Heart left ventricle (tissue), 16 donors: Measurements from ENCODE around the gene LRGUK. TPM values are rescaled to one million over a fixed set of nuclear protein-coding genes. Genes with fewer than 3 reads are reported as not detected.

Source experiments
- ATAC-seq, 4 donors: fragments of 200-7000 bp; cut with Tn5 transposase; one replicate each; pipeline ENCODE4 v1.9.1; 2020 to 2022; ENCODE audit warnings: moderate library complexity in 4 of 4, mild to moderate bottlenecking in 3 of 4, moderate number of reproducible peaks in 1 of 4
- DNase-seq, 5 donors: peaks; one replicate each; pipeline ENCODE4 v3.0.0-alpha.2; 2020
- H3K27ac ChIP-seq, 12 donors: fragments of 200-600 bp; sonication (generic) in 4 of 12; one replicate each; pipeline versions ENCODE4 v1.5.0 to v1.8.0; 2016 to 2022; ENCODE audit warnings: mild to moderate bottlenecking in 2 of 12
- H3K27me3 ChIP-seq, 9 donors: fragments of 200-600 bp; sonication (generic) in 2 of 9; one replicate each; pipeline versions ENCODE4 v1.5.1 to v1.8.0; 2016 to 2022; ENCODE audit warnings: mild to moderate bottlenecking in 3 of 9
- H3K36me3 ChIP-seq, 9 donors: fragments of 200-600 bp; sonication (generic) in 2 of 9; one replicate each; pipeline versions ENCODE4 v1.5.0 to v1.8.0; 2018 to 2022; ENCODE audit warnings: mild to moderate bottlenecking in 2 of 9
- H3K4me1 ChIP-seq, 12 donors: fragments of 200-600 bp; sonication (generic) in 4 of 12; one replicate each; pipeline versions ENCODE4 v1.5.0 to v1.8.0; 2016 to 2022; ENCODE audit warnings: mild to moderate bottlenecking in 3 of 12
- H3K4me3 ChIP-seq, 12 donors: fragments of 200-600 bp; sonication (generic) in 4 of 12; one replicate each; pipeline versions ENCODE4 v1.5.0 to v1.8.0; 2017 to 2022; ENCODE audit warnings: mild to moderate bottlenecking in 9 of 12, moderate library complexity in 4 of 12
- H3K9me3 ChIP-seq, 12 donors: fragments of 200-600 bp; sonication (generic) in 4 of 12; one replicate each; pipeline versions ENCODE4 v1.5.0 to v1.8.0; 2016 to 2022; ENCODE audit warnings: mild to moderate bottlenecking in 1 of 12
- POLR2A ChIP-seq, 2 donors: fragments of 450-650 bp; IDR thresholded peaks; one replicate each; pipeline ENCODE4 v1.6.1; 2017; ENCODE audit warnings: antibody characterized with exemption in 2 of 2, mild to moderate bottlenecking in 2 of 2, moderate library complexity in 2 of 2
- WGBS, 4 donors: extraction: QIAGEN DNeasy Blood & Tissue Kit in 2 of 4; methylation state at CpG; one replicate each; pipeline versions ENCODE4 v1.1.5 to v1.1.7; 2013 to 2018; 5-methylcytosine and 5-hydroxymethylcytosine counted together
- intact Hi-C, 10 donors: fragments of 100-400 bp; cut with DNase I; formaldehyde crosslinking; loops; one replicate each; pipeline versions ENCODE4 v1.11.1 to v1.14.2; 2022
- polyA plus RNA-seq, 2 donors: library from polyadenylated mRNA; stranded (reverse); fragments of 200-250 nt; gene quantifications; one replicate each; pipeline ENCODE4 v1.2.3, GENCODE V29; 2013
- total RNA-seq, 9 donors: library from RNA; depleted of rRNA in 2 of 9; stranded (reverse); fragments of >200 nt in 2 of 9; fragmentation: NEBNext Ultra II Directional in 3 of 9; extraction: Animal tissue kit (Norgen Biotek cat#: 25700) in 3 of 9; gene quantifications; one replicate each; pipeline versions ENCODE4 v1.1.0 to v1.2.4, GENCODE V29; 2016 to 2023
- TF ChIP-seq, protein P1 (sequence below), 12 donors: fragments of 200-600 bp; sonication (generic) in 4 of 12; IDR thresholded peaks; one replicate each; pipeline versions ENCODE4 v1.5.0 to v1.8.0; 2018 to 2022; ENCODE audit warnings: antibody characterized with exemption in 12 of 12, mild to moderate bottlenecking in 5 of 12
- donor health status: ischemic (EF 13 %, LVEDD 7.1; RV severe dilation, severe dysfunction).
- donor health status: healthy with polysubstance abuse.
- donor health status: DM: no; HTN: yes; CAD: no.
- donor health status: DM: no; HTN: no; CAD: no.
- donor health status: ischemic (EF 25% LVEDD 6.9; RV normal size, moderate dysfunction).
- donor health status: ischemic (EF 25% LVEDD 5.7; RV mildly dilated, moderate dysfunction).
- donor health status: healthy.
- donor health status: DM: yes; HTN: yes; CAD: no.
- donor health status: ischemic (EF 35%, LVEDD 5.7; RV mildly dilated, moderate dysfunction).
- donor health status: nonischemic (EF 11% LVEDD 7.7; RV severe dilation, severe dysfunction).
- donor health status: DM: yes; HTN: yes; CAD: no.
- donor health status: PGD.
- donor health status: ischemic (EF 29% LVEDD 5.4; RV normal size, mild dysfunction).
- donor health status: nonischemic (EF 23%, LVEDD 6.1; RV moderate dilation, normal function).

The LRGUK gene
- total and polyA plus RNA-seq, 11 donors = 0.03 to 0.51 (median 0.22) TPM; not detected in 3

DNA sequence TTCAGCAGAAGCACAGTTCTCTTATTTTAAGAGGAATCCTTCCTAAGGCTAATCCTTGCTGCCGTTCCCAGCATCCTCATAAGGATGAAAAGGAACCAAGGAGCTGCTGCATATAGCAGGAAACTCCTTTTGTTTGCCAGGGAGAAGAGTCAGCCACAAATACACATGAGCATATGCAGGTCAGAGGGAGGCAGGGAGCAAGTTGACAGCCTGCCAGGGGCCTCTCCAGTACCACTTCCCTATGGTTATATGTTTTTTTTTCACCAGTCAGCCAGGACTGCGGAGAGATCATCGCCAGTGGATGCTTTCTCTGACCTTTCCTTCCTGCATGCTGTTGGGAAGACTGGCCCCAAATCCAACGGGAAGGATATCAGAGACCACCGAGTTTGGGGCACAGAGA, 149.8 kb downstream of the LRGUK start:
- no peak for TF ChIP-seq POLR2A (IDR thresholded peaks at IDR 0.05)
- TF ChIP-seq, protein P1, sequence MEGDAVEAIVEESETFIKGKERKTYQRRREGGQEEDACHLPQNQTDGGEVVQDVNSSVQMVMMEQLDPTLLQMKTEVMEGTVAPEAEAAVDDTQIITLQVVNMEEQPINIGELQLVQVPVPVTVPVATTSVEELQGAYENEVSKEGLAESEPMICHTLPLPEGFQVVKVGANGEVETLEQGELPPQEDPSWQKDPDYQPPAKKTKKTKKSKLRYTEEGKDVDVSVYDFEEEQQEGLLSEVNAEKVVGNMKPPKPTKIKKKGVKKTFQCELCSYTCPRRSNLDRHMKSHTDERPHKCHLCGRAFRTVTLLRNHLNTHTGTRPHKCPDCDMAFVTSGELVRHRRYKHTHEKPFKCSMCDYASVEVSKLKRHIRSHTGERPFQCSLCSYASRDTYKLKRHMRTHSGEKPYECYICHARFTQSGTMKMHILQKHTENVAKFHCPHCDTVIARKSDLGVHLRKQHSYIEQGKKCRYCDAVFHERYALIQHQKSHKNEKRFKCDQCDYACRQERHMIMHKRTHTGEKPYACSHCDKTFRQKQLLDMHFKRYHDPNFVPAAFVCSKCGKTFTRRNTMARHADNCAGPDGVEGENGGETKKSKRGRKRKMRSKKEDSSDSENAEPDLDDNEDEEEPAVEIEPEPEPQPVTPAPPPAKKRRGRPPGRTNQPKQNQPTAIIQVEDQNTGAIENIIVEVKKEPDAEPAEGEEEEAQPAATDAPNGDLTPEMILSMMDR (IDR thresholded peaks at IDR 0.05) = no peak
- Histone ChIP-seq H3K27ac (no peak overlapping the region), H3K4me1 (no peaks in the 10 kb centered on the region), H3K27me3 (peaks cover 0 to 11% (median 2%) of the 10 kb centered on the region in 9 donors), H3K4me3 (no peak overlapping the region), H3K9me3 (no peaks in the 10 kb centered on the region), H3K36me3 (no peaks in the 10 kb centered on the region)
- WGBS, 4 donors = 34 to 52% (median 40%) methylated on average over 5 of the region's 5 CpGs
- ATAC-seq (no peak), DNase-seq (no peak)
- intact Hi-C loops = no loop called here

DNA sequence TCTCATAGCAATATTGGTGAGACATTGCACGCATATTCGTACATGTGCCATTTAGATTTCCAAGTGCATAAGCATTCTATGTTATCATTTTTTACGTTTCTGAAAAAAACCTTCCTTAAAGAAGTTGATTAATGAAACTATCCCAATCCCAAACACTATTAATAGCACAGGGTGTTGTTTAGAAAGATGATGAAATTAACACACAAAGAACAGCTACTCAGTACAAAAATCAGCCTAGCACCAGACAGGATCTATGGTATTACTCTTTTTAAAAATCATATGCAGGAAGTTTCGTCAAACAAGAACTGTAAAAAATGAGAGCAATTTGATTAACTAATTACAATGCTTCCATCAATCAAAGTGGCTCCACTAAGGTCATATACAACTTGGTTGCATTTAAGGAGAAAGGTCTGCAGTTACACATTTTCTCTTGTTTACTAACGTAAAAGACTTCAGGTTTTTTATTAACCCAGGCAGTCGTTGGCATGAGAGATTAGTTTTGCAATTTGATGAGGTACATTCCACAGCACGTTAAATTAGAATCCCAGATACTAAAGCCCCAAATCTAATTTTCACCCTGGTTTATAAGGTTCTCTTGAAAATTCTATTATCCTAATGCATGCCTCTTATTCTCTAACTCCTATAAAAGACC, 151.5 kb downstream of the LRGUK start:
- no peaks in the 10 kb centered on the region for H3K9me3 ChIP-seq
- intact Hi-C loops = no loop called here
- no peaks in the 10 kb centered on the region for H3K36me3 ChIP-seq
- WGBS, 4 donors = 79 to 82% (median 81%) methylated on average over 7 of the region's 7 CpGs
- no peak for ATAC-seq
- no peak for TF ChIP-seq POLR2A (IDR thresholded peaks at IDR 0.05)
- TF ChIP-seq, protein P1 (IDR thresholded peaks at IDR 0.05) = no peak
- H3K4me3 ChIP-seq = no peak overlapping the region
- peaks cover 0 to 24% (median 3%) of the 10 kb centered on the region in 9 donors for H3K27me3 ChIP-seq
- no peak for DNase-seq
- no peak overlapping the region for H3K27ac ChIP-seq
- no peaks in the 10 kb centered on the region for H3K4me1 ChIP-seq

DNA sequence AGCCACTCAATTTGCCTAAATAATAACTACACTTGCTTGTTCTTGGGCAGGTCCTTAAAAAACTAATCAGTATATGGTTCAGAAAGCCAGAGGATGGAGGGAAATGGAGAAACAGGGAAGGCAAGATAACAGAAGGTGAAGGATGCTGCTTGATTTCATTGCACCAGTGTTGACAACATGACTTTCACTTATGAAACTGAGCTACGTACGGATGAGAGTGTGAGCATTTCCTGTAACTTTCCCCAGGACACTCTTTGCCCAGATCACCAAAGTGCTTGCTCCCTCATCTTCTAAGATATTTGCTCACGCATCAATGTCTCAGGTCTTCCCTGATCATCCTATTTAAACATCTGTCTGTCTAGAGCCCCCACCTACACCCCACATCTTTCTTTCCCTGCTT, 152.2 kb downstream of the LRGUK start:
- Histone ChIP-seq H3K27me3 (peaks cover 0 to 24% (median 3%) of the 10 kb centered on the region in 9 donors), H3K4me3 (no peak overlapping the region), H3K9me3 (no peaks in the 10 kb centered on the region), H3K4me1 (no peaks in the 10 kb centered on the region), H3K27ac (no peak overlapping the region), H3K36me3 (no peaks in the 10 kb centered on the region)
- 52 to 77% (median 61%) methylated on average over 3 of the region's 3 CpGs for WGBS, 4 donors
- DNase-seq (no peak), ATAC-seq (no peak)
- intact Hi-C loops = no loop called here
- TF ChIP-seq, protein P1 (IDR thresholded peaks at IDR 0.05) = no peak
- TF ChIP-seq POLR2A (IDR thresholded peaks at IDR 0.05) = no peak

DNA sequence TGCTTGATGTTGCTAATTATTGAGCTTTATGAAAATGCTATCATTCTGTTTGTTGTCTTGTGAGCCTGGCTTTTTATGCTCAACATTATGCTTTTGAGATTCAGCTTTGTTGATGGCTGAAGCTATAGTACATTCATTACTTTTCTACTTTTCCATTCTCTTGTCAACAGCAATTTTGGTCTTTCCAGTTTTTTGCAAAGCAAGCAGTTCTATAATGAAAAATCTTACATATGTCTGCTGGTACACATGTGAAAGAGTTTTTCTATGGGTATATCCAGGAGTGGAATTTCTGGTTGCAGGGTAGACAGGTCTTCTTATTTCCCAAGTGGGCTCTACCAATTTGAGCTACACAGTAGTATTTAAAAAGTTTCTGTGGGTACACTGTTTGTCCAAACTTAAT, 152.8 kb downstream of the LRGUK start:
- intact Hi-C loops = no loop called here
- Histone ChIP-seq H3K4me1 (no peaks in the 10 kb centered on the region), H3K4me3 (no peak overlapping the region), H3K27ac (no peak overlapping the region), H3K36me3 (no peaks in the 10 kb centered on the region), H3K9me3 (no peaks in the 10 kb centered on the region), H3K27me3 (peaks cover 0 to 24% (median 3%) of the 10 kb centered on the region in 9 donors)
- ATAC-seq (no peak), DNase-seq (no peak)
- no peak for TF ChIP-seq POLR2A (IDR thresholded peaks at IDR 0.05)
- TF ChIP-seq, protein P1 (IDR thresholded peaks at IDR 0.05) = no peak
